Neural progenitor cell (in vitro differentiated cells): ENCODE measurements around the gene INPP5E. TPM values are rescaled to one million over a fixed set of nuclear protein-coding genes. Genes with fewer than 3 reads are reported as not detected.

ENCODE experiments used
- DNase-seq: peaks from one replicate; pipeline ENCODE4 v3.0.0-alpha.2; 2016; ENCODE audit warnings: low spot score
- H2AFZ ChIP-seq: fragments of 200-600 bp; sonication (generic); replicated peaks from 2 replicates; pipeline ENCODE4 v1.6.1; 2016; ENCODE audit warnings: antibody characterized with exemption
- H3F3A ChIP-seq: fragments of 200-600 bp; sonication (generic); 2 replicates; pipeline ENCODE4 v1.6.1; 2016; ENCODE audit warnings: antibody characterized with exemption, low read depth
- H3K27ac ChIP-seq: fragments of 200-600 bp; sonication (generic); 2 replicates; pipeline ENCODE4 v1.5.1; 2016; ENCODE audit warnings: mild to moderate bottlenecking
- H3K27me3 ChIP-seq: fragments of 200-600 bp; sonication (generic); 2 replicates; pipeline ENCODE4 v1.6.1; 2016; ENCODE audit warnings: mild to moderate bottlenecking, moderate library complexity
- H3K36me3 ChIP-seq: fragments of 200-600 bp; sonication (generic); 2 replicates; pipeline ENCODE4 v1.5.1; 2016
- H3K4me1 ChIP-seq: fragments of 200-600 bp; sonication (generic); 2 replicates; pipeline ENCODE4 v1.6.1; 2016; ENCODE audit warnings: mixed run types
- H3K4me2 ChIP-seq: fragments of 200-600 bp; sonication (generic); 2 replicates; pipeline ENCODE4 v1.6.1; 2016
- H3K4me3 ChIP-seq: fragments of 200-600 bp; sonication (generic); 2 replicates; pipeline ENCODE4 v1.5.1; 2016
- H3K79me2 ChIP-seq: fragments of 200-600 bp; sonication (generic); 2 replicates; pipeline ENCODE4 v1.6.1; 2016; ENCODE audit warnings: low read depth
- H3K9ac ChIP-seq: fragments of 200-600 bp; sonication (generic); 2 replicates; pipeline ENCODE4 v1.6.1; 2016
- H3K9me3 ChIP-seq: fragments of 200-600 bp; sonication (generic); 2 replicates; pipeline ENCODE4 v1.5.1; 2016; ENCODE audit warnings: low read depth
- H4K20me1 ChIP-seq: fragments of 200-600 bp; sonication (generic); 2 replicates; pipeline ENCODE4 v1.6.1; 2016; ENCODE audit warnings: low read depth
- H3K27ac Mint-ChIP-seq: 3 replicates; pipeline ENCODE4 v1.8.0; 2021; ENCODE audit warnings: mixed read lengths
- H3K27me3 Mint-ChIP-seq: 2 replicates; pipeline ENCODE4 v1.8.0; 2022; ENCODE audit warnings: low read depth, mild to moderate bottlenecking, inconsistent platforms, moderate library complexity, mixed read lengths; ENCODE audit not compliant: insufficient read depth
- H3K36me3 Mint-ChIP-seq: 3 replicates; pipeline ENCODE4 v1.8.0; 2021; ENCODE audit warnings: mixed read lengths
- H3K4me1 Mint-ChIP-seq: 3 replicates; pipeline ENCODE4 v1.8.0; 2021; ENCODE audit warnings: mixed read lengths
- H3K4me3 Mint-ChIP-seq: 3 replicates; pipeline ENCODE4 v1.8.0; 2021; ENCODE audit warnings: mild to moderate bottlenecking, moderate library complexity, mixed read lengths
- H3K9me3 Mint-ChIP-seq: 3 replicates; pipeline ENCODE4 v1.8.0; 2020; ENCODE audit warnings: mixed read lengths
- EZH2 ChIP-seq: fragments of 200-600 bp; sonication (generic); IDR thresholded peaks from 2 replicates; pipeline ENCODE4 v1.6.1; 2017; ENCODE audit warnings: antibody characterized with exemption, mild to moderate bottlenecking, moderate library complexity
- EZH2phosphoT487 ChIP-seq: fragments of 200-600 bp; sonication (generic); IDR thresholded peaks from 2 replicates; pipeline ENCODE4 v1.6.1; 2017; ENCODE audit warnings: antibody characterized with exemption
- total RNA-seq: library from RNA; depleted of rRNA; stranded (reverse); fragments of >200 nt; gene quantifications from 2 replicates; pipeline ENCODE4 v1.2.3, GENCODE V29; 2015; ENCODE audit warnings: low replicate concordance
- TF ChIP-seq, protein P1 (sequence below): fragments of 200-600 bp; sonication (generic); IDR thresholded peaks from 2 replicates; pipeline ENCODE4 v1.5.1; 2017; ENCODE audit warnings: antibody characterized with exemption, mild to moderate bottlenecking

The INPP5E gene
- total RNA-seq, 1 donor from 2014 or later = 8.8 TPM

DNA sequence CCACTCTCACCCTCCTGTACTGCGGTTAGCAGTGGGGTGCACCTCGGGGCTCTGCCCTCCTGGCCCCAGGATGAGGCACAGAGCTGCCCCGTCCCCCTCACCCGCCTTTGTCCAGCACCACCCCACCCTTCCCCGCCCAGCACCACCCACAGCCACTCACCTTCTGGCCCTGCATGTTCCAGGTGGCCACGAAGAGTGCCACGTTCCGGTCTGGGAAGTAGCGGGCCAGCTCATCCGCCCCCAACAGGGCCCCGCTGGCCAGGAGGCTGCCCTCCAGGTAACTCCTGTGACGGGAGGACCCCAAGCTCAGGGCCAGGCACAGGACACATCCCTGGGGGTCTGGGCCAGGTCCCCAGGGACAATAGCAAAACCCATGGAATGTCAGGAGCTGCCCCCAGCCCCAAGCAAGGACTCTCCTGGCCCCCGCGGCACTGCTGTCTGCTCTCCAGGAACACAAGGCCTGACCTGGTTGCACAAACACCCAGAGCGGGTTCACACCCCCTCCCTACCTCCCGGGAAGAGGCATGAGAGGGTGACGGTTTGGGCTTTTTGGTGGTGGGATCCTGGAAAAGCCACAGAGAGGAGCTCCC lies 5.0 kb downstream of the INPP5E start:
- DNase-seq = no peak
- Histone ChIP-seq H3K9ac (no peak overlapping the region), H3K27me3 (no peaks in the 10 kb centered on the region), H4K20me1 (peaks cover 45% of the 10 kb centered on the region), H3K4me2 (no peak overlapping the region), H3K4me3 (no peak overlapping the region), H3K9me3 (no peaks in the 10 kb centered on the region), H3F3A (no peaks in the 10 kb centered on the region), H3K79me2 (peaks cover 48% of the 10 kb centered on the region), H3K4me1 (peaks cover 9% of the 10 kb centered on the region), H3K36me3 (no peaks in the 10 kb centered on the region), H3K27ac (no peak overlapping the region), H2AFZ (no peak overlapping the region)
- TF ChIP-seq EZH2 (no peak), EZH2phosphoT487 (no peak)
- TF ChIP-seq, protein P1, sequence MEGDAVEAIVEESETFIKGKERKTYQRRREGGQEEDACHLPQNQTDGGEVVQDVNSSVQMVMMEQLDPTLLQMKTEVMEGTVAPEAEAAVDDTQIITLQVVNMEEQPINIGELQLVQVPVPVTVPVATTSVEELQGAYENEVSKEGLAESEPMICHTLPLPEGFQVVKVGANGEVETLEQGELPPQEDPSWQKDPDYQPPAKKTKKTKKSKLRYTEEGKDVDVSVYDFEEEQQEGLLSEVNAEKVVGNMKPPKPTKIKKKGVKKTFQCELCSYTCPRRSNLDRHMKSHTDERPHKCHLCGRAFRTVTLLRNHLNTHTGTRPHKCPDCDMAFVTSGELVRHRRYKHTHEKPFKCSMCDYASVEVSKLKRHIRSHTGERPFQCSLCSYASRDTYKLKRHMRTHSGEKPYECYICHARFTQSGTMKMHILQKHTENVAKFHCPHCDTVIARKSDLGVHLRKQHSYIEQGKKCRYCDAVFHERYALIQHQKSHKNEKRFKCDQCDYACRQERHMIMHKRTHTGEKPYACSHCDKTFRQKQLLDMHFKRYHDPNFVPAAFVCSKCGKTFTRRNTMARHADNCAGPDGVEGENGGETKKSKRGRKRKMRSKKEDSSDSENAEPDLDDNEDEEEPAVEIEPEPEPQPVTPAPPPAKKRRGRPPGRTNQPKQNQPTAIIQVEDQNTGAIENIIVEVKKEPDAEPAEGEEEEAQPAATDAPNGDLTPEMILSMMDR = no peak
- H3K27me3 Mint-ChIP-seq = peaks cover 9% of the 10 kb centered on the region
- peaks cover 11% of the 10 kb centered on the region for H3K36me3 Mint-ChIP-seq
- no peak overlapping the region for H3K4me3 Mint-ChIP-seq
- no peak overlapping the region for H3K27ac Mint-ChIP-seq
- peaks cover 22% of the 10 kb centered on the region for H3K4me1 Mint-ChIP-seq
- H3K9me3 Mint-ChIP-seq = no peaks in the 10 kb centered on the region

DNA sequence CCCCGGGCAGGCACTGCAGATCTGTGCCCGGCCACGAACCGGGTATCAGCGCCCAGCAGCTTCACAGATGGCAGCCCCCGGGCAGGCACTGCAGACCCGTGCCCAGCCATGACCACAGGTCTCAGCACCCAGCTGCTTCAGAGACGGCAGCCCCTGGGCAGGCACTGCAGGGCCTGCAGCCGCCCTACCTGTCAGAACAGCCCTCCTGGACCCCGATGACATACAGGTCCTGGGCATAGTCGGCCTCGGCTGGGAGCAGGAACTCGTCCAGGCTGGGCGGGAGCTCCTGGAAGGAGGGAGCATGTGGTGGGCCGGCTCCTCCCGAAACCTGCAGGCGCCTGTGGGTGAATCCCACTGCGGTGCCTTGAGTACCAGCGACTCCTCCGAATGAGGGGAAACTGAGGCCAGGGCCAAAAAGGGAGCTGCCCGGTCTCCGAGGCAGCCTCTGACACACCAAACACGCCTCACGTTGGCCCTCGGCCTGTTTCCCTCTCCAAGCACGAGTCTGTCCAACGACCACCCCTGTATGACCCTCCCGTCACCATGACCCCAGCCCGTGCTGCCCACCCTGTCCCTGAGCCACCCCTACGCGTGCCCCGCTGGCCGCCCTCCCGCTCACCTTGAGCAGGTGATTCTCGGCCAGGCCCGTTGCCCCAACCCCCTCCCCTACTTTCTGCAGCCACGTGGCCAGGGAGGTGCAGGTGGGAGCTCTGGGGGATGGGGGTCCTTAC lies 5.6 kb downstream of the INPP5E start:
- H3K27ac Mint-ChIP-seq = no peak overlapping the region
- Histone ChIP-seq H3K9me3 (no peaks in the 10 kb centered on the region), H3K4me2 (no peak overlapping the region), H3K27ac (no peak overlapping the region), H3F3A (no peaks in the 10 kb centered on the region), H3K4me1 (peaks cover 9% of the 10 kb centered on the region), H3K36me3 (no peaks in the 10 kb centered on the region), H3K9ac (no peak overlapping the region), H4K20me1 (peaks cover 44% of the 10 kb centered on the region), H3K79me2 (peaks cover 45% of the 10 kb centered on the region), H3K27me3 (no peaks in the 10 kb centered on the region), H3K4me3 (no peak overlapping the region), H2AFZ (no peak overlapping the region)
- peaks cover 22% of the 10 kb centered on the region for H3K4me1 Mint-ChIP-seq
- DNase-seq = no peak
- H3K36me3 Mint-ChIP-seq = peaks cover 11% of the 10 kb centered on the region
- no peaks in the 10 kb centered on the region for H3K9me3 Mint-ChIP-seq
- no peak overlapping the region for H3K4me3 Mint-ChIP-seq
- H3K27me3 Mint-ChIP-seq = peaks cover 9% of the 10 kb centered on the region
- TF ChIP-seq, protein P1 = no peak

GRCh38 chr9:136433043-136433715 lies 6.5 kb downstream of the INPP5E start:
- no peak overlapping the region for H3K4me3 Mint-ChIP-seq
- H4K20me1 ChIP-seq = peaks cover 36% of the 10 kb centered on the region
- H3K9me3 Mint-ChIP-seq = no peaks in the 10 kb centered on the region
- H3K9me3 ChIP-seq = no peaks in the 10 kb centered on the region
- H3K4me3 ChIP-seq = no peak overlapping the region
- peaks cover 8% of the 10 kb centered on the region for H3K4me1 ChIP-seq
- peaks cover 37% of the 10 kb centered on the region for H3K79me2 ChIP-seq
- no peaks in the 10 kb centered on the region for H3F3A ChIP-seq
- no peak overlapping the region for H3K9ac ChIP-seq
- no peak overlapping the region for H3K27ac ChIP-seq
- H3K36me3 ChIP-seq = no peaks in the 10 kb centered on the region
- peaks cover 20% of the 10 kb centered on the region for H3K4me1 Mint-ChIP-seq
- peaks cover 13% of the 10 kb centered on the region for H3K36me3 Mint-ChIP-seq
- no peaks in the 10 kb centered on the region for H3K27me3 ChIP-seq
- peaks cover 7% of the 10 kb centered on the region for H3K27me3 Mint-ChIP-seq
- H3K4me2 ChIP-seq = no peak overlapping the region
- TF ChIP-seq, protein P1 = no peak
- no peak for TF ChIP-seq EZH2phosphoT487
- no peak for TF ChIP-seq EZH2
- H2AFZ ChIP-seq = no peak overlapping the region
- no peak overlapping the region for H3K27ac Mint-ChIP-seq
- no peak for DNase-seq
